Measurements from ENCODE around the gene TFG.
A peak's percentile ranks its signal among the peaks of the same experiment; 100 is the strongest.

Gene TFG

DNA sequence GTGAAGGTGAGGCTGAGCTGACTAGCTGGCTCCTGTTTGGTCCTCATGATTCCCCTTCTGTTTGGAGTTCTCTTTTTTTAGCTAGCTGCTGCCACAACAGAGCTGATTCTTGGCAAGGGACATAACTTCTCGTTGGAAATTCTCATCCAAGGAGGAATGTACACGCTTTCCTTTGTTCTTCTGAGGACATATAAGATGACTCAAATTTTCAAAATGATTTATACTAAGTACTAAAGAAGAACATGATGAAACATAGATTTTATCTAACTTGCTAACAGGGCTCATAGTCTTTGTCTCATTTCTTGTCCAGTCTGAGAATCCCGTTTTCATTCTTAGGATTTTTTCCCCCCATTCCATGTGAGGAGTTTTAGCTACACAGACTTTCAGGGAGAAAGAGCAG is 2.9 kb upstream of the TFG start:
- DNase-seq (ENCODE audit: low read depth) = peak; percentile 78

DNA sequence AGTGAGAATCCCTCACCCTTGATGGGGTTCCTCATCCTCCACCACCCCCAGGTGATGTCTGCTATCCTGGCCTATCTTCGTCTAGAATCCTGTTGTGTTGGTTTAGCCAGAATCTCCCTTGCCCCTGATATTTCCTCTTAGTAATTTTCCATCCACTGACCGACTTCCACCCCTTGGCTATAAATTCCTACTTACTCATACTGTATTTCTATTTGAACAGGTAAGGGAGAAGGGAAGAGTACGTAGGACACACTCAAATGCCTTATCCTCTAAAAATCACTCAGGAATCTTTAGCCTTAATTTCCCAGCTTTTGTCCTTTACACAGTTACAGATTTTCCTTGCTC is 678 bp upstream of the TFG start:
- DNase-seq (ENCODE audit: low read depth) = no peak

DNA sequence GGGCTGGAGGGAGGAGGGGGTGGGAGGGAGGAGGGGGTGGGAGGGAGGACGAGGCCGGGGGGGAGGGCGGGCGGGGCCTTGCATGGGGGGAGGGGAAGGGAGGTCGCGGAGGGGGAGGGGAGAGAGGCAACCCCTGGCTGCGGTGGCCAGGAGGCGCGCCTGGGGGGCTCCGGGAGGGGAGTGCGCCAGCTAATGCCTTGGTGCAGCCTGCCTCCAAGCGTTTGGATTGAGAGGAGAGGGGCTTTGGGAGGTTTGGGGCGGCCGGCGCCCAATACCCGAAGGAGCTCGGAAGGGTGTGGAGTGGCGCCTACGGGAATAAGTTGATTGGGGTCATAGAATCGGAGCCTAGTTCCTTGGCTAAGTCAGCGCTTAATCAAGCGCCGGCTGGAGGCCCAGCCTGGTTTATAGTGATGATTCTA is 557 bp downstream of the TFG start:
- DNase-seq (ENCODE audit: low read depth) = peak; percentile 42

DNA sequence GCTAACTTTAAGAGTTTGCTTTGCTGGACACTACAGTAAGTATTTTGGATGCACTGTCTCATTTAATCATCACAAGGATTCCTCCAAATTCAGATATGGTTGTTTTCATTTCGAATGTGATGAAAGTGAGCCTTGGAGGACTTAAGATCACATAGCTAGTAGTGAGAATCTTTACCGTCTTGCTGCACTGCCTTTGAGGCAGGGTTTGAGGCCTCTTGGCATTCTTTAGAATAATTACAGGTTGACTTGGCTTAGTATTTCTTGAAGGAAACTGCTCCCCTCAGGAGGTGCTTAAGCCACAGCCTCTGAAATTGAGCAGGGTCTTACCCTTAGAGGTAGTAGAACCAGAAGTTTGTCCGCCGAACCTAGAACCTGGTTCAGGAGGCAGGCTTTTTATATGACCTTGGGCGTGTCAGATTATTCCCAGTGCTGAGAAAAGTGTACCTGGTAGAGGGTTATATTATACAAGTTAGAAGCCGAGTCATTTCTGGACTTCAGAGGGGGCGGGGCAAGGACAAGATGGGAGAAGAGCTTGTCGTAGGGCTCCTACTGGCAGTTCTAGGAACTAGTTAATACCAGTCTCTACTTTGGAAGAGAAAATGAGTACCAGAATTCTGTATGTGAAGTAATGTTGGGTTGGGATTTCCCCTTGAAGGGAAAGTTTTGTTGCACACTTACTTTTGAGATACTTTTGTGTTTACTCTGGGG is 1.1 kb downstream of the TFG start:
- peak; percentile 70 for DNase-seq (ENCODE audit: low read depth)

DNA sequence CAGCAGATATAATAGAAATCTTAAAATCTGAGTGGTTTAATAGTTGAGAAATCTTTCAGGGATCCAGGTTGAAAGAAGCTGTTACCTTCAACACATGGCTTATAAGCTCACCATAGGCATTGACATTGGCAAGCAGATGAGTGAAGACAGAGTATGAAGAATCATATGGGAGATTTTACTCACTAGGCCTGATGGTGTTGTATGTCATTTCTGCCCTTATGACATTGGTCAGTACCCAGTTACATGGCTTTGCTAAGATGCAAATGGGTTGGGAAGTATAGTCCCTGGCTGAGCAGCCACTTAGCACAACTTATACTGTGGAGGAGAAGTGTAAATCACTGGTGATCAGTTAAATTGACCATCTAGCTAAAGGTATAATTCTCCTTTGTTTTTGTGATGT is 5.9 kb downstream of the TFG start:
- no peak for DNase-seq (ENCODE audit: low read depth)

DNA sequence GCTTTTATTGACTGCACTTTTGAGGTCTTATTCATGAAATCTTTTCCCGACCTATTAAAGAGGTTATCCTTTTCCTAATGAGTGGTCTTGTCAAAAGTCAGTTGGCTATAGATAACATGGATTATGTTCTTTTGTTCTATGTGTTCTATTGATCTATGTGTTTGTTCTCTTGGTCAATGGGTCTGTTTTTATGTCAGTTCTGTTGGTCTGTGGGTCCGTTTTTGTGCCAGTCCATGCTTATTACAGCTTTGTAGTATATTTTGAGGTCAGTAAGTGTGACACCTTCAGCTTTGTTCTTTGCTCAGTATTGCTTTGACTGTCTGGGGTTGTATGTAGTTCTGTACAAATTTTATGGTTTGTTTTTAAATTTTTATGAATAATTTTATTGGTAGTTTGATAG is 7.8 kb downstream of the TFG start:
- no peak for DNase-seq (ENCODE audit: low read depth)

DNA sequence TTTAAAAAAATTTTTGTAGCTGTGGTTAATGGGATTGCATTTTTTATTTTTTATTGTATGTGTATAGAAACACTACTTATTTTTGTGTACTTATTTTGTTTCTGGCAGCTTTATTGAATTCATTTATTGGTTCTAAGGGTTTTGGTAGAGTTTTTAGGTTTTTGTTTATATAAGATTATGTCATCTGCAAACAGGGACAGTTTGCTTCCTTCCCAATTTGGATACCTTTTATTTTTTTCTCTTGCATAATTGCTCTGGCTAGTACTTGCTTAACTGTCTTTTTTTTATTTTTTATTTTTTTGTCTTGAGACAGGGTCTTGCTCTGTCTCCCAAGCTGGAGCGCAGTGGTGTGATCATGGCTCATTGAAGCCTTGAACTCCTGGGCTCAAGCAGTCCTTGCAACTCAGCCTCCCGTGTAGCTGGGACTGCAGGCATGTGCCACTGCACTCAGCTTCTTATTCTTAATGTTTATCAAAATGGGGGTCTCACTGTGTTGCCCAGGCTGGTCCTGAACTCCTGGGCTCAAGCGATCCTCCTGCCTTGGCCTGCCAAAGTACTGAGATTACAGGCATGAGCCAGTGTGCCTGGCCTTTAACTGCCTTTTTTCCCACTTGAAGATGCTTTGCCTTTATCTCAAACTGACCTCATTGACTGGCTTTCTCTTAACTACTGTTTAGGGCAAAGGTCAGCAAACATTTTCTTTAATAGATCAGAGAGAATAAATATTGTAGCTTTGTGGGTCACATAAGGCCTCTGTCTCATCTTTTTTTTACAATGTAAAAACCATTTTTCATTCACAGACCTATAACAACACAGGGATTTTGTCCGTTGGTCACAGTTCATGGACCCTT is 8.6 kb downstream of the TFG start:
- no peak for DNase-seq (ENCODE audit: low read depth)

DNA sequence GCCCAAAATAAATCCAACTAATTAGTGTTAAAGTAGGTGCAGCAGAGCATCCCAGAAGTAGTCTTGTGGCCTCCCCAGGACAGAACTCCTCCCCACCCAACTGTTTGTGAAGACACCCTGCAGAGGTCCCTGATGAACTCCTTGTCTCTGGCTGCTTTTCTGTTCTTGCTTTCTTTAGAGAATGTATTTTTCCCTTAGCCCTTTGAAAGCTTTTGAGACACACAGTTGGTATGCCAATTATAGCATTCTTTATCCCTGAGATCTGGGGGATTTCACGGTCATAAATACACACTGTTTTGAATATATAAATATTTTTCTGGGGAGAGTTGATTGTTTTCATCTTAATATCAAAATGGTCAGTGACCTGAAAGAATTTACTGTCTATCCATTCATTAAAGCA is 9.8 kb downstream of the TFG start:
- peak; percentile 17 for DNase-seq (ENCODE audit: low read depth)

DNA sequence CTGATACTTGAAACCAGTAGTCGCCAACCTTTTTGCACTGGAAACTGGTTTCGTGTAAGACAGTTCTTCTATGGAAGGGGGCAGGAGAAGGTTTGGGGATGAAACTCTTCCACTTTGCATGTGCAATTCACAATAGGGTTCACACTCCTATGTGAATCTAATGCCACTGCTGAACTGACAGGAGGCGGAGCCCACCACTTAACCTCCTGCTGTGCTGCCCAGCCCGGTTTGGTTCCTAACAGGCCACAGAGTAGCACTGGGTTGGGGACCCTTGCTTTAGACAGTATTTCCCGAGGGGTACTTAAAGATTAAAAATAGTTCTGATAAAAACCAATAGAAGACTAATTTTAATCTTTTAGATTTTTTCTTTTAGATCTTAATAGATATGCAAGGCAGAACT is 11.1 kb downstream of the TFG start:
- DNase-seq (ENCODE audit: low read depth) = no peak

DNA sequence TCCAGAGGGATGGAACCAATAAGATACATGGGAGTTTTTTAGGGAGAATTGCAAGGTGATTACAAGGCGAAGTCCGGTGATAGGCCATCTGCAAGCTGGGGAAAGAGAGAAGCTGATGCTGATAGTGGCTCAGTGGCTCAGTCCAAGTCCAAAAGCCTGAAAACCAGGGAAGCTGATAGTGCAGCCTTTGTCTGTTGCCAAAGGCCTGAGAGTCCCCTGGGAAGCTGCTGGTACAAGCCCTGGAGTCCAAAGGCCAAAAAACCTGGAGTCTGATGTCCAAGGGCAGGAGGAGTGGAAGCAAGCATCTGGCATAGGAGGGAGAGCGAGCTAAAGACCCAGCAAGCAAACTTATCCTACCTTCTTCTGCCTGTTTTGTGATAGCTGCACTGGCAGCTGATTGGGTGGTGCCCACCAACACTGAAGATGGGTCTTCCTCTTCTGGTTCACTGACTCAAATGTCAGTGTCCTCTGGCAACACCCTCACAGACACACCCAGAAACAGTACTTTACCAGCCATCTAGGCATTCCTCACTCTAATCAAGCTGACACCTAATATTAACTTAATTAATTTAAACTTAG is 16.7 kb downstream of the TFG start:
- DNase-seq (ENCODE audit: low read depth) = no peak

DNA sequence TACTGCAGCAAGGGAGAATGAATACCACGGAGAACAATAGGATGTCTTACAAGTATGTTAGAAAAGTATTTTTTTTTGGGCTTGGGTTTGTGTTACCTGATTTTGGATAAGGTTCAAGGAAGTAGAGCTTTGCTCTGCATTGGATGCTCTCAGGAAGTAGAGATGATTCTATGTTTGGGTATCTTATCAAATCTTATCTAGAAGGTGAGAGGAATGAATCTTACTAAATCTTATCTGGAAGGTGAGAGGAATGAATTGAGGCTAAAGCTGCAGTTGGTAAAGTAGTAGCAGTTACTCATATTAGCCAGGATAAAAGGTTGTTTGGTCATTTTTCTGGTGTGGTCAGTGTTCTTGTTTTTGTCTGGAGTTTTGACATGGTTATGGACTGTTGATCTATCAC is 17.4 kb downstream of the TFG start:
- no peak for DNase-seq (ENCODE audit: low read depth)

DNA sequence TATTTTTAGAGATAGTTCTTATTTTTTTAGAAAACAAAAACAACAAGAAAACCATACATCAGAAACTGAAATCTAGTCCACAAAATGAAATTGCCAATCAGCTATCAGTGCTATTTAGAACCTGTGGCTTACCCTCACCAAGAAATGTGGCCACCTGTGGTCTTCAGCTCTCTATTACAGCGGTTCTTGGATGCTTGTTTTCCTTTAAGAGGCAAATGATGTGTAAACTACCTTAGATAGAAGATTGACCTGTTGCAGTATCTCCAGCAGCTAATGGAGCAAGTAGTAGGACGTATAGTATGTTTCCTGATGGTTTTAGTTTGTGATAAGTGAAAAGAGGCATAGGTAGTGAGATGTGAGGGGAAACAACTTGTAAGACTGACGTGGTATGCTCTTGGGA is 21.2 kb downstream of the TFG start:
- no peak for DNase-seq (ENCODE audit: low read depth)

DNA sequence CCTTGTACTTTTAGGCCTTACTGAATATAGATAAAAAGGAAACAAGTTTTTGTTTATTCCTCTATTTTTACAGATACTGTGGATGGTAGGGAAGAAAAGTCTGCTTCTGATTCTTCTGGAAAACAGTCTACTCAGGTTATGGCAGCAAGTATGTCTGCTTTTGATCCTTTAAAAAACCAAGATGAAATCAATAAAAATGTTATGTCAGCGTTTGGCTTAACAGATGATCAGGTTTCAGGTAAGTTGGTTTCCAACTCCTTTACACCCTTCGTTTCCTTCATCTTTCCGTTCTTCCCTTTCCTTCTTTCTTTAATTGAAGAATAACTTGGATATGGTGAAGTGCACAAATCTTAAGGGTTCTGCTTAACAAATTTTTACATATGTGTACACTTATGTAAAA is 23.1 kb downstream of the TFG start:
- DNase-seq (ENCODE audit: low read depth) = no peak

DNA sequence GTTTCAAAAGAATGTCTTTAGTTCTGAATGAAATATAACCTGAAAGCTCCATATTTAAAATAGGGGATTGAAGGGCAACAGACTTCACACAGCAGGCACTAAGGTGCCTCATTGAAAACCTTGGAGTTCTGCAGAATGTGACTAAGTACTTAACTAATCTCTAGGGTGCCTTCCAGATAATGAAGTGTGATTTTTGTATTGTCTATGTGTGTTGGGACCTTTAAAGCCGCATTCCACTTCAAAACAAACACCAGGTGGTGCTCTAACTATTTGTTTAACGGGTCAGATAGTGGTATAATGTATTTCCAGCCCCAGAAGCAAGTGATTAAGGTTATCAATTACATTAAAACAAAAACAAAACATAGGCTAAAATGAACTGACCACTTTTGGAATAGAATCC is 28.0 kb downstream of the TFG start:
- no peak for DNase-seq (ENCODE audit: low read depth)

DNA sequence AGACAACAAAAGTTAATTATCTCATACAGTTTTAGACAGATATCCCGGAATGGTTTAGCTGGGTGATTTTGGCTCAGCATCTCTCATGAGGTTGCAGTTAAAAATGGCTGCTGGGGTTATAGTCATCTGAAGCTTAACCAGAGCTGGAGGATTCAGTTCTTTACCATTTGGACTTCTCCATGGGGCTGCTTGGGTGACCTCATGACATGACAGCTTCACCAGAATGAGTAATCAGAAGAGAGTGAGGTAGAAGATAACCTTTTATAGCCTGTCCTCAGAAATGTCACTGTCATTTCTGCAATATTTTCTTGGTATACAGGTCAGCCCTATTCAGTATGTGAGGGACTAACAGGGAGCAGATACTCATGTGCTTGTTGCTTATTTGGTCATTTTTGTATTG is 30.9 kb downstream of the TFG start:
- DNase-seq (ENCODE audit: low read depth) = no peak

DNA sequence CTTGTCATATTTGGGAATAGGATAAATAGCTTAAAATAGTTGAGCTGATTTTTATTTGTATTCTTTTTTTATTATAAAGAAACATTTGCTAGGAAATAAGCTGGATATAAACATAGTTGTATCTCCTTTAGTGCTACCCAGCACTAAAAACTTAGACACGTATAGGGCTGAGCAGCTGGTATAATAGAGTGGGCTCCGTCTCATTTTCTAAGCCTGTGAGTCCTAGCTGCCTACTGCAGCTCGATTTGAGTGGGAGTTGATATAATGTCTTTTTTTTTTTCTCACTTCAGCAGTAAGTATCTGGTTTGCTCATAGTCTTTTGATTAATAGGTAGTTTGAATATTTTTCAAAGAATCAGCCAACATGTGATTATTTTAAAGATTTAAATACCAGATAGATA is 34.2 kb downstream of the TFG start:
- DNase-seq (ENCODE audit: low read depth) = no peak

DNA sequence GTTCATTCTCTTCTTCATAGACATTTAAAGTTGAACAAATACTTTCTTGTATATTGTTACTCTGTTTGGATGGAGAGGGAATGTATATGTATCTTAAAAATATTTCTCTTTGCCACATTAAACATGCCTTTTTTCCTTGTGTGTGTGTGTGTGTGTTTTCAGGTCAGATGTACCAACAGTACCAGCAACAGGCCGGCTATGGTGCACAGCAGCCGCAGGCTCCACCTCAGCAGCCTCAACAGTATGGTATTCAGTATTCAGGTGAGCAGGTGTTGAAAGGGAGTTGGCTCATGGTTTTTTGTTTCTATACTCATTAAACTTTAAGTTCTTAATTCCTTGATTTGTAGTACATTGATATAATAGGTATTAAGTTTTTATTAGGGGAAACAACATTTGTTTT is 35.4 kb downstream of the TFG start:
- DNase-seq (ENCODE audit: low read depth) = no peak

DNA sequence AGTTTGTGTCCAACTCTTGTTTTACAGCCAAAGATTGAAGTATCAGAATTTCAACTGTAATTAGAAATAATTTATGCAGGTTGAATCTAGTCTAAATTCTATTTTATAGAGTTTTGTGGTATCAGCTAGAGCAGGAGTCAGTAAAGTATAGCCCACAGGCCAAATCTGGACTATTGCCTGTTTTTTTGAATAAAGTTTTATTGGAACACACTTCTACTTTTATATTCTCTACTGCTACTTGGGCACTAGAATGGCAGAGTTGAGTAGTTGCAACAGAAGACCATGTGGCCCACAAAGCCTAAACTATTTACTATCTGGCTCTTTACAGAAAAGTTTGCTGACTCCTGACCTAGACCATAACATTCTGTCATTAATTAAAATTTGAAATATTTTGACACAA is 36.3 kb downstream of the TFG start:
- DNase-seq (ENCODE audit: low read depth) = no peak

DNA sequence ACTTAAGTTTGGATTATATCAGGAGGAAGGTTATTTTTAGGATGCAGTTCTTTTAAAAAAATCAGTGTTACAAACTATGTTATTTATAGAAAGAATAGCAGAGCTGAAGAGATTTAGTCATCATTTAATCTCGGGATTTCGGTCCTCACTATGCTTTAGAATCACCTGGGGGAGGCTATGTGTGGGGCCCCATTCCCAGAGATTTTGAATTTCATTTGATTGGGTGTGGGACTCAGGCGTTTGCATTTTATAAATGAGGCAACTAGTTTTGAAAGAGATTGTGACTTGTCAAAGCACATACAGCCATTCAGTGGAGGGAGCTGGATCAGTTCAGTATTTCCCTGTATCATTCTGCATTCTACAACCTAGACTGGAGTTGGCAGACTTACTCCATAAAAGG is 36.8 kb downstream of the TFG start:
- no peak for DNase-seq (ENCODE audit: low read depth)

DNA sequence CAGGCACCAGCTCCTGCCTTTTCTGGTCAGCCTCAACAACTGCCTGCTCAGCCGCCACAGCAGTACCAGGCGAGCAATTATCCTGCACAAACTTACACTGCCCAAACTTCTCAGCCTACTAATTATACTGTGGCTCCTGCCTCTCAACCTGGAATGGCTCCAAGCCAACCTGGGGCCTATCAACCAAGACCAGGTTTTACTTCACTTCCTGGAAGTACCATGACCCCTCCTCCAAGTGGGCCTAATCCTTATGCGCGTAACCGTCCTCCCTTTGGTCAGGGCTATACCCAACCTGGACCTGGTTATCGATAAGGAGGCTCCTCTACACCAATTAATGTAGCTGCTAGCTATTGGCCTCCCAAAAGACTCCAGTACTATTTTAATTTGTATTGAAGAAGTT is 38.9 kb downstream of the TFG start:
- no peak for DNase-seq (ENCODE audit: low read depth)

DNA sequence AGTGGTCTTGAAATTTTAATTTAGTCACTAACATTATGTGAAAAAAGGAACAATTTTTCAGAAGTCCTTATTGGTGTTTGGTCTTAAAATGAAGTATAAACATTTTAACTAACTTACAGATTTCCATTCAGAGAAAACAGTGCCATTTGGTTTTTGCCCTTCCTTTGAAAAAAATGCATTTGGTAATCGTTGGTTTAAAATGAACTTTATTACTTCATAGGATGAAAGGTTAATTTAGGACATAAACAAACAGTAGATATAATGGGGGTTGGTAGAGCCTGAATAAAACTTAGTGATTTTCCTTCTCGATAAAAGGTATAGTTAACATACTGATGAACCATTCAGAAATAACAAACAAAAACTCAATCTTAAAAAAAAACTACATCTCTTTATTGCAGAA is 39.7 kb downstream of the TFG start:
- no peak for DNase-seq (ENCODE audit: low read depth)

DNA sequence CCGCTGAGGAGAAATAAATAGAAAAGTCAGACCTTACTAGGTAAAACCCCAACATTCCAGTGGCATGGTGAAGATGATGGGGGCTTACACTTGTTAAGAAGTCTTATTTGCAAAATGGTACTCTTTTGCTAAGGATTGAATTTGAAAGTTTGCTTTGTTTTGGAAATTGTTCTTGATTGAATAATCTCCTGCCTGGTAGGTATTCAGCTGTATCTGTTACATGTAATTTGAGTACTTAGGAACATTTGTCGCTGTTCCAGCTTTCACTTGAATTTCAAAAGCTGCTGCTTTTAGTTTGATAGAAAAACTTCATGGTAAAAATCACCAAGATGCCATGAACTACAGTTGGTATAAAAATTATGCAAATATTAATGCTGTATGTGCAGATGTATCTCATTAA is 44.6 kb downstream of the TFG start:
- DNase-seq (ENCODE audit: low read depth) = no peak

DNA sequence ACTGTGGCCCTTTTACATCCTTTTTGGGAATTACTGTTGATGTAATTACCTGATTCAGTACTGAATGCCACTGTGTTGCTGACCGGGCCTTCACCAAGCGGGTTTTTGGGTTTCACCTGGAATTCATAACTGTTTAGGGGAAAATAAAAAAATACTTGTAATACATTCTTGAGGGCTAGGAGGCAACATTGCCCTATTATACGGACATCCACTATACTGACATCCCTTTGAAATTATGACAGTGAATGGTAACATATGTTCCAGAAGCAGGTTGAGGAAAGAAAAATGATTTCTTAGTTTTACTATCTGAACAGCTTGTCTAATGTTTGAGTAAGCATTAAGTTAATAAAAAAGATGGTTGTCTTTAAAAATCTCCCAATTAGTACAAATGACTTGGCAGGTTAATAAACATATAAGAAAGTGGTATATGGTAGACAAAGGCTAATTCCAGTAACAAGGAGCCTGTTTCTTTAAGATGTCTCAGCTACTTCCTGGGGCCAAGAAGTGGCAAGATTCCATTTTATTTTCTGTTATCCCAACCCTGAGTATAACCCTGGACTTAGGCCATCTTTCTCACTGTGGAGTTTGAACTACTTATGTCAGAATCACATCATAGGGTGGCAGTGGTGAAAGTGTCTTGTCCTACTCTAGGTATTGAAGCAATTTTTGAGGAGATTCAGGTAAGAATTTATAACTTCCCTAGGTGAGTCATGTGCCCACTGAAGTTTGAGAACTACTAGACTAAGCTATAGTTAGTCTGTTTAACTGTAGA is 45.5 kb downstream of the TFG start:
- DNase-seq (ENCODE audit: low read depth) = no peak

Data from amniotic epithelial cell (primary cell).